B cell (primary cell): ENCODE data around the gene RASA3. TPM values are rescaled to one million over a fixed set of nuclear protein-coding genes. Genes with fewer than 3 reads are reported as not detected.

Experiments
- ATAC-seq: fragments of 200-7000 bp; cut with Tn5 transposase; one replicate; pipeline ENCODE4 v1.10.0; 2021; ENCODE audit warnings: low read depth, mild to moderate bottlenecking, moderate number of reproducible peaks, moderate library complexity
- CTCF ChIA-PET: fragments of 350-600 bp; sonication (Branson Sonifier 250); formaldehyde crosslinking; loops from one replicate; lab custom pipeline; 2021; ENCODE audit warnings: antibody characterized with exemption, inconsistent platforms; lab: Charles Lee
- POLR2A ChIA-PET: fragments of 350-600 bp; sonication (Branson Sonifier 250); formaldehyde crosslinking; loops from one replicate; lab custom pipeline; 2021; ENCODE audit warnings: antibody characterized with exemption; lab: Charles Lee
- DNase-seq: peaks from one replicate; pipeline ENCODE4 v3.0.0; 2013
- H2AFZ ChIP-seq: 2 replicates; pipeline ENCODE4 v1.6.1; 2012; ENCODE audit warnings: mild to moderate bottlenecking, low read depth, low read length; ENCODE audit not compliant: insufficient read depth, poor library complexity, severe bottlenecking
- H3K27ac ChIP-seq, 2 donors: 1 replicate in 1 of 2; 2 replicates in 1 of 2; pipeline ENCODE4 v1.5.1; 2012 to 2013; ENCODE audit warnings: low read length in 2 of 2, mild to moderate bottlenecking in 2 of 2, moderate library complexity in 1 of 2
- H3K27me3 ChIP-seq, 4 experiments: fragments of 200-600 bp in 1 of 4; sonication (generic) in 1 of 4; replicated peaks in 1 of 4; 1 replicate in 2 of 4; 2 replicates in 2 of 4; pipeline versions ENCODE4 v1.6.1 to v1.7.0; 2013 to 2016; ENCODE audit warnings: low read length in 3 of 4, mild to moderate bottlenecking in 2 of 4, mixed read lengths in 1 of 4, moderate library complexity in 1 of 4; ENCODE audit not compliant: insufficient read depth in 4 of 4, control insufficient read depth in 3 of 4; ENCODE audit errors: control extremely low read depth in 1 of 4
- H3K36me3 ChIP-seq, 2 experiments: replicated peaks in 1 of 2; 1 replicate in 1 of 2; 2 replicates in 1 of 2; pipeline versions ENCODE4 v1.6.1 to v1.7.1; 2013; ENCODE audit warnings: low read length in 1 of 2; ENCODE audit not compliant: insufficient read depth in 2 of 2, control insufficient read depth in 1 of 2; ENCODE audit errors: control extremely low read depth in 1 of 2, extremely low read depth in 1 of 2
- H3K4me1 ChIP-seq, 2 donors: fragments of 200-600 bp in 1 of 2; sonication (generic) in 1 of 2; 1 replicate in 1 of 2; 2 replicates in 1 of 2; pipeline versions ENCODE4 v1.5.1 to v1.6.1; 2013 to 2017; ENCODE audit warnings: low read length in 2 of 2; ENCODE audit not compliant: control insufficient read depth in 2 of 2, insufficient read depth in 2 of 2
- H3K4me2 ChIP-seq: replicated peaks from 2 replicates; pipeline ENCODE3; 2012; ENCODE audit warnings: mild to moderate bottlenecking, low read depth, low read length; ENCODE audit not compliant: poor library complexity, severe bottlenecking
- H3K4me3 ChIP-seq, 5 experiments: fragments of 200-600 bp in 1 of 5; sonication (generic) in 1 of 5; 1 replicate in 3 of 5; 2 replicates in 2 of 5; pipeline versions ENCODE4 v1.5.1 to v1.7.0; 2011 to 2016; ENCODE audit warnings: low read length in 4 of 5, mild to moderate bottlenecking in 4 of 5, low read depth in 2 of 5, control low read depth in 1 of 5, moderate library complexity in 1 of 5; ENCODE audit not compliant: insufficient read depth in 1 of 5; ENCODE audit errors: control extremely low read depth in 1 of 5, extremely low read depth in 1 of 5
- H3K79me2 ChIP-seq: fragments of 200-600 bp; sonication (generic); one replicate; pipeline ENCODE4 v1.6.0; 2016; ENCODE audit warnings: low read length; ENCODE audit not compliant: control insufficient read depth, insufficient read depth
- H3K9ac ChIP-seq: fragments of 200-600 bp; sonication (generic); 2 replicates; pipeline ENCODE4 v1.6.1; 2017; ENCODE audit warnings: mild to moderate bottlenecking, low read length, moderate library complexity
- H3K9me3 ChIP-seq, 3 donors: one replicate each; pipeline versions ENCODE4 v1.6.1 to v1.7.1; 2013; ENCODE audit warnings: low read length in 2 of 3; ENCODE audit not compliant: control insufficient read depth in 2 of 3, insufficient read depth in 1 of 3; ENCODE audit errors: control extremely low read depth in 1 of 3
- H4K20me1 ChIP-seq: 2 replicates; pipeline ENCODE4 v1.6.0; 2012; ENCODE audit warnings: mild to moderate bottlenecking, low read length; ENCODE audit not compliant: insufficient read depth, control insufficient read depth, poor library complexity, severe bottlenecking
- H3K27ac Mint-ChIP-seq: one replicate; pipeline ENCODE4 v1.8.0; 2021; ENCODE audit warnings: mixed read lengths
- H3K27me3 Mint-ChIP-seq: one replicate; pipeline ENCODE4 v1.8.0; 2021; ENCODE audit warnings: mixed read lengths
- H3K4me1 Mint-ChIP-seq: one replicate; pipeline ENCODE4 v1.8.0; 2021; ENCODE audit warnings: mixed read lengths
- H3K4me3 Mint-ChIP-seq: one replicate; pipeline ENCODE4 v1.8.0; 2021; ENCODE audit warnings: mixed read lengths
- H3K9me3 Mint-ChIP-seq: one replicate; pipeline ENCODE4 v1.8.0; 2022; ENCODE audit warnings: mixed read lengths; ENCODE audit not compliant: insufficient read depth
- EZH2 ChIP-seq: IDR thresholded peaks from 2 replicates; pipeline ENCODE4 v1.6.1; 2012; ENCODE audit warnings: borderline replicate concordance, low read depth, mild to moderate bottlenecking, moderate library complexity, low read length; ENCODE audit not compliant: insufficient read depth, poor library complexity, severe bottlenecking
- WGBS: methylation state at CpG from one replicate; pipeline ENCODE4 v1.1.5; 2013; ENCODE audit warnings: missing lambda C conversion rate; ENCODE audit not compliant: insufficient coverage; 5-methylcytosine and 5-hydroxymethylcytosine counted together
- intact Hi-C: fragments of 100-400 bp; cut with micrococcal nuclease; formaldehyde crosslinking; loops from one replicate; pipeline ENCODE4 v1.10.0; 2022
- polyA plus RNA-seq: library from polyadenylated mRNA; depleted of rRNA; stranded (reverse); fragments of >200 nt; gene quantifications from 2 replicates; pipeline ENCODE4 v1.2.3, GENCODE V29; 2012
- total RNA-seq, 2 donors: library from RNA; stranded (reverse); fragments of 120-200 nt in 1 of 2; gene quantifications; 1 replicate in 1 of 2; 2 replicates in 1 of 2; pipeline versions ENCODE4 v1.2.3 to v1.2.4, GENCODE V29; 2013 to 2022
- TF ChIP-seq, protein P1 (sequence below): fragments of 200-600 bp; IDR thresholded peaks from one replicate; pipeline ENCODE4 v1.8.0; 2022; ENCODE audit warnings: antibody characterized with exemption, mild to moderate bottlenecking

Gene RASA3
- total and polyA plus RNA-seq, 2 donors (not counting 1 experiment from before 2014, with no cell fraction given): 54.2 to 87.4 TPM

DNA sequence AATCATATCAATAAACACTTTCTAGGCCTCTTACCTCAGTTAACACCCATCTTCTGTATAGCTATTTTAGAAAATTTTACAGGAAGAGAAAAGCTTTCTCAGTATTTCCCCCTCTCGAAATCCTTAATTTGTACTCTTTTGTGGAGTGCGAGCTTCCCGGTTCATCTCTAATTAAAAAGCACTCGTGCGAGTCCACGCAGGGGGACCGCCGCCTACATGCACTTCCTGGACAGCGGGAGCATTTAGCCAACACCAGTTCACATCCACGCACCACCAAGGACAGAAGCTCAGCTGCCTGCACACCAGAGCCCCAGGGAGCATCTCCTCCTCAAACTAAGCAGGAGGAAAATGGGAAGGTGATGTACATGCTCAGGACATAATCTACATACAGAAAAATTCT lies 60.0 kb downstream of the RASA3 start:
- Histone ChIP-seq H3K9me3 (peaks cover 0 to 10% (median 0%) of the 10 kb centered on the region in 3 donors), H4K20me1 (peaks cover 64% of the 10 kb centered on the region), H3K27ac (no peak overlapping the region), H3K36me3 (peaks cover 0 to 48% of the 10 kb centered on the region in 2 experiments), H2AFZ (no peak overlapping the region), H3K4me1 (peaks cover 16 to 19% of the 10 kb centered on the region in 2 donors), H3K4me3 (no peak overlapping the region), H3K9ac (no peak overlapping the region), H3K27me3 (no peaks in the 10 kb centered on the region), H3K4me2 (no peak overlapping the region), H3K79me2 (peaks cover 56% of the 10 kb centered on the region)
- intact Hi-C loops: no loop called here
- 91% methylated on average over 7 of the region's 10 CpGs for WGBS
- Mint-ChIP-seq H3K27ac (peak overlapping the region; percentile 71), H3K27me3 (no peaks in the 10 kb centered on the region), H3K4me1 (peaks cover 33% of the 10 kb centered on the region), H3K4me3 (no peak overlapping the region), H3K9me3 (no peaks in the 10 kb centered on the region)
- POLR2A ChIA-PET: no interaction called here
- TF ChIP-seq, protein P1, sequence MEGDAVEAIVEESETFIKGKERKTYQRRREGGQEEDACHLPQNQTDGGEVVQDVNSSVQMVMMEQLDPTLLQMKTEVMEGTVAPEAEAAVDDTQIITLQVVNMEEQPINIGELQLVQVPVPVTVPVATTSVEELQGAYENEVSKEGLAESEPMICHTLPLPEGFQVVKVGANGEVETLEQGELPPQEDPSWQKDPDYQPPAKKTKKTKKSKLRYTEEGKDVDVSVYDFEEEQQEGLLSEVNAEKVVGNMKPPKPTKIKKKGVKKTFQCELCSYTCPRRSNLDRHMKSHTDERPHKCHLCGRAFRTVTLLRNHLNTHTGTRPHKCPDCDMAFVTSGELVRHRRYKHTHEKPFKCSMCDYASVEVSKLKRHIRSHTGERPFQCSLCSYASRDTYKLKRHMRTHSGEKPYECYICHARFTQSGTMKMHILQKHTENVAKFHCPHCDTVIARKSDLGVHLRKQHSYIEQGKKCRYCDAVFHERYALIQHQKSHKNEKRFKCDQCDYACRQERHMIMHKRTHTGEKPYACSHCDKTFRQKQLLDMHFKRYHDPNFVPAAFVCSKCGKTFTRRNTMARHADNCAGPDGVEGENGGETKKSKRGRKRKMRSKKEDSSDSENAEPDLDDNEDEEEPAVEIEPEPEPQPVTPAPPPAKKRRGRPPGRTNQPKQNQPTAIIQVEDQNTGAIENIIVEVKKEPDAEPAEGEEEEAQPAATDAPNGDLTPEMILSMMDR: no peak
- no peak for TF ChIP-seq EZH2
- CTCF ChIA-PET: no interaction called here
- DNase-seq: no peak
- no peak for ATAC-seq

DNA sequence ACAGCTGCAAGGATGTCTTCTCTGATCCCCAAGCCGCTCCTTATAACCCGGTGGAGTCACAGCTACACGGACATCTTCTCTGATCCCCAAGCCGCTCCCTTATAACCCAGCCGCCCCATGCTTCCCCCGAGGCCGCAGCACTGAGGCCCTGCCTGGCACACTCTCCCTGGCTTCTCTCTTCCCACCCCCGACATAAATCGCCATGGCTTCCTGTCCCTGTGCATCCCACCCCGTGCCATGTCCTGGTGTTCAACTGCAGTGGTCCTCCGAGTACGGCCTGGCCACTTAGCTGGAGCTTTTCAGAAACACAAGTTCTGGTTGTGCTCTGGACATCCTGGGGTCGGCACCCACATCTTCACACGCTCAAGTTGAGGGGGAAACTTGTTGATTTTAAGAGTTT lies 60.4 kb downstream of the RASA3 start:
- DNase-seq (no peak), ATAC-seq (no peak)
- H3K4me3 Mint-ChIP-seq: no peak overlapping the region
- no peak overlapping the region for H3K9ac ChIP-seq
- H3K9me3 Mint-ChIP-seq: no peaks in the 10 kb centered on the region
- H4K20me1 ChIP-seq: peaks cover 62% of the 10 kb centered on the region
- H3K4me3 ChIP-seq: no peak overlapping the region
- no peak overlapping the region for H2AFZ ChIP-seq
- intact Hi-C loops: no loop called here
- peaks cover 20 to 23% of the 10 kb centered on the region in 2 donors for H3K4me1 ChIP-seq
- POLR2A ChIA-PET: interaction anchor here (0.6 kb wide), 1 partner anchor 293 kb away, joined by 4 read pairs; no protein-coding TSS in a partner anchor
- CTCF ChIA-PET: interaction anchor here (0.8 kb wide), 1 partner anchor 40 kb away, joined by 3 read pairs; no protein-coding TSS in a partner anchor
- peaks cover 0 to 10% (median 0%) of the 10 kb centered on the region in 3 donors for H3K9me3 ChIP-seq
- 99% methylated on average over 10 of the region's 14 CpGs for WGBS
- H3K27ac Mint-ChIP-seq: peak overlapping the region; percentile 71
- H3K36me3 ChIP-seq: peaks cover 0 to 48% of the 10 kb centered on the region in 2 experiments
- TF ChIP-seq, protein P1: no peak
- no peak for TF ChIP-seq EZH2
- no peaks in the 10 kb centered on the region for H3K27me3 Mint-ChIP-seq
- H3K4me1 Mint-ChIP-seq: peaks cover 35% of the 10 kb centered on the region
- no peak overlapping the region for H3K27ac ChIP-seq
- no peak overlapping the region for H3K4me2 ChIP-seq
- H3K27me3 ChIP-seq: no peaks in the 10 kb centered on the region
- peaks cover 53% of the 10 kb centered on the region for H3K79me2 ChIP-seq
